MM.1S (cell line): ENCODE results near the gene NF2.
"Not testable (repeated sequence)": the region's sequence is repeated elsewhere in the genome, so short reads cannot be mapped to it uniquely, and the experiment has no call there.

Source experiments
- DNase-seq: peaks from one replicate; pipeline ENCODE4 v3.0.0-alpha.2; 2015
- H2AFZ ChIP-seq: fragments of 300-600 bp; sonication (generic); 2 replicates; pipeline ENCODE4 v1.6.0; 2016; ENCODE audit warnings: antibody characterized with exemption, low read length
- H3F3A ChIP-seq: fragments of 300-600 bp; sonication (generic); 2 replicates; pipeline ENCODE4 v1.6.1; 2016; ENCODE audit warnings: mild to moderate bottlenecking, antibody characterized with exemption, low read length, moderate library complexity, mixed read lengths; ENCODE audit not compliant: insufficient read depth
- H3K27ac ChIP-seq: fragments of 300-600 bp; sonication (generic); 2 replicates; pipeline ENCODE4 v1.5.1; 2016; ENCODE audit warnings: mild to moderate bottlenecking, low read length
- H3K27me3 ChIP-seq: fragments of 300-600 bp; sonication (generic); replicated peaks from 2 replicates; pipeline ENCODE4 v1.6.0; 2016; ENCODE audit warnings: low read length; ENCODE audit not compliant: insufficient read depth
- H3K36me3 ChIP-seq: fragments of 300-600 bp; sonication (generic); replicated peaks from 2 replicates; pipeline ENCODE4 v1.6.1; 2016; ENCODE audit warnings: mild to moderate bottlenecking, low read length, mixed read lengths; ENCODE audit not compliant: insufficient read depth
- H3K4me1 ChIP-seq: fragments of 300-600 bp; sonication (generic); 2 replicates; pipeline ENCODE4 v1.6.1; 2016; ENCODE audit warnings: low read length, mixed read lengths
- H3K4me2 ChIP-seq: fragments of 300-600 bp; sonication (generic); 2 replicates; pipeline ENCODE4 v1.6.0; 2016; ENCODE audit warnings: low read depth, low read length
- H3K4me3 ChIP-seq: fragments of 300-600 bp; sonication (generic); 2 replicates; pipeline ENCODE4 v1.5.1; 2016; ENCODE audit warnings: low read length, mixed read lengths
- H3K79me2 ChIP-seq: fragments of 300-600 bp; sonication (generic); 2 replicates; pipeline ENCODE4 v1.6.1; 2016; ENCODE audit warnings: mixed run types, low read length, mixed read lengths
- H3K9ac ChIP-seq: fragments of 300-600 bp; sonication (generic); 2 replicates; pipeline ENCODE4 v1.6.1; 2016; ENCODE audit warnings: low read length, mixed read lengths
- H3K9me2 ChIP-seq: fragments of 300-600 bp; sonication (generic); replicated peaks from 2 replicates; pipeline ENCODE4 v1.6.1; 2016; ENCODE audit warnings: mild to moderate bottlenecking, low read length, mixed read lengths; ENCODE audit not compliant: insufficient read depth
- H3K9me3 ChIP-seq: fragments of 300-600 bp; sonication (generic); replicated peaks from 2 replicates; pipeline ENCODE4 v1.6.1; 2016; ENCODE audit warnings: mild to moderate bottlenecking, low read length, mixed read lengths; ENCODE audit not compliant: insufficient read depth
- H4K20me1 ChIP-seq: fragments of 300-600 bp; sonication (generic); 2 replicates; pipeline ENCODE4 v1.6.1; 2016; ENCODE audit warnings: mild to moderate bottlenecking, low read length, moderate library complexity, mixed read lengths; ENCODE audit not compliant: insufficient read depth
- EZH2 ChIP-seq: fragments of 300-600 bp; sonication (generic); optimal IDR thresholded peaks from 2 replicates; pipeline ENCODE3; 2017; ENCODE audit warnings: low read depth, mild to moderate bottlenecking, antibody characterized with exemption, low read length, mixed read lengths
- EZH2phosphoT487 ChIP-seq: fragments of 300-600 bp; sonication (generic); IDR thresholded peaks from 2 replicates; pipeline ENCODE4 v1.6.1; 2018; ENCODE audit warnings: antibody characterized with exemption, low read length
- TF ChIP-seq, protein P1 (sequence below): fragments of 300-600 bp; sonication (generic); IDR thresholded peaks from 2 replicates; pipeline ENCODE4 v1.5.1; 2016; ENCODE audit warnings: antibody characterized with exemption, low read length, mixed read lengths

Gene NF2

DNA sequence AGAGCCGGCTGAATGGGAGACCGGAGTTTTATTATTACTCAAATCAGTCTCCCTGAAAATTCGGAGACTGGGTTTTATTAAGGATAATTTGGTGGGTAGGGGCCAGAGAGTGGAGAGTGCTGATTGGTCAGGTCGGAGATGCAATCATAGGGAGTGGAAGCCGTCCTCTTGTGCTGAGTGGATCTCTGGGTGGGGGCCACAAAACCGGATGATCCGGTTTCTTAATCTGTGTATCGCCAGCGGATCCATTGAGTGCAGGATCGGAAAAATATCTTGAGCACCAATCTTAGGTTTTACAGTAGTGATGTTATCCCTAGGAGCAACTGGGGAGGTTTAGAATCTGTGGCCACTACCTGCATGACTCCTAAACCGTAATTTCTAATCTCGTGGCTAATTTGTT lies 21.6 kb upstream of the NF2 start:
- Histone ChIP-seq H3K79me2 (peaks cover 4% of the 10 kb centered on the region; the same call in 1 of the 2 replicates), H2AFZ (no peak overlapping the region), H3K9me2 (no peaks in the 10 kb centered on the region), H3F3A (0 out of 2 replicates have a peak, but pooled peaks cover 3% of the 10 kb centered on the region), H3K27ac (no peak overlapping the region), H3K4me1 (no peaks in the 10 kb centered on the region), H3K9ac (no peak overlapping the region), H4K20me1 (no peaks in the 10 kb centered on the region), H3K4me2 (peak overlapping the region; percentile 88; the same call in 1 of the 2 replicates), H3K4me3 (no peak overlapping the region), H3K27me3 (no peaks in the 10 kb centered on the region), H3K9me3 (no peaks in the 10 kb centered on the region), H3K36me3 (no peaks in the 10 kb centered on the region)
- TF ChIP-seq EZH2 (no peak), EZH2phosphoT487 (no peak)
- TF ChIP-seq, protein P1, sequence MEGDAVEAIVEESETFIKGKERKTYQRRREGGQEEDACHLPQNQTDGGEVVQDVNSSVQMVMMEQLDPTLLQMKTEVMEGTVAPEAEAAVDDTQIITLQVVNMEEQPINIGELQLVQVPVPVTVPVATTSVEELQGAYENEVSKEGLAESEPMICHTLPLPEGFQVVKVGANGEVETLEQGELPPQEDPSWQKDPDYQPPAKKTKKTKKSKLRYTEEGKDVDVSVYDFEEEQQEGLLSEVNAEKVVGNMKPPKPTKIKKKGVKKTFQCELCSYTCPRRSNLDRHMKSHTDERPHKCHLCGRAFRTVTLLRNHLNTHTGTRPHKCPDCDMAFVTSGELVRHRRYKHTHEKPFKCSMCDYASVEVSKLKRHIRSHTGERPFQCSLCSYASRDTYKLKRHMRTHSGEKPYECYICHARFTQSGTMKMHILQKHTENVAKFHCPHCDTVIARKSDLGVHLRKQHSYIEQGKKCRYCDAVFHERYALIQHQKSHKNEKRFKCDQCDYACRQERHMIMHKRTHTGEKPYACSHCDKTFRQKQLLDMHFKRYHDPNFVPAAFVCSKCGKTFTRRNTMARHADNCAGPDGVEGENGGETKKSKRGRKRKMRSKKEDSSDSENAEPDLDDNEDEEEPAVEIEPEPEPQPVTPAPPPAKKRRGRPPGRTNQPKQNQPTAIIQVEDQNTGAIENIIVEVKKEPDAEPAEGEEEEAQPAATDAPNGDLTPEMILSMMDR = no peak
- DNase-seq = no peak

DNA sequence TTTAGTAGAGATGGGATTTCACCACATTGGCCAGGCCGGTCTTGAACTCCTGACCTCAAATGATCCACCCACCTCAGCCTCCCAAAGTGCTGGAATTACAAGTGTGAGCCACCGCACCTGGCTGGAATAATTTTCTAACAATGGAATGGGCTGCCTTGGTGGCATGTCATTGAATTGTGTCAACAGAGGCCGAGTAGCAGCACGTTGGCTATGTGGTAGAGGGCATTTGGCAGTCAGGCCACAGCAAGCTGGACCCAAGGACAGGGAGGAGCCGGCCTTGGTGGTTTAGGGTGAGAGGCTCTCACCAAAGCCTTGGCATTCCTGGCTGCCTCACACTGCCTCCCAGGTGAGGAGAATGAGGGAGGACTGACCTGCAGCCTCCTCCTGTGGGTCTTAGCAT lies 18.5 kb upstream of the NF2 start:
- 0 out of 2 replicates have a peak, but pooled peaks cover under 1% of the 10 kb centered on the region for H3F3A ChIP-seq
- no peaks in the 10 kb centered on the region for H3K9me3 ChIP-seq
- H4K20me1 ChIP-seq = no peaks in the 10 kb centered on the region
- H3K4me2 ChIP-seq = no peak overlapping the region
- no peaks in the 10 kb centered on the region for H3K27me3 ChIP-seq
- H2AFZ ChIP-seq = no peak overlapping the region
- peaks cover 4% of the 10 kb centered on the region; the same call in 1 of the 2 replicates for H3K79me2 ChIP-seq
- TF ChIP-seq EZH2 = no peak
- TF ChIP-seq EZH2phosphoT487 = no peak
- TF ChIP-seq, protein P1 = no peak
- H3K4me3 ChIP-seq = no peak overlapping the region
- no peak for DNase-seq
- no peaks in the 10 kb centered on the region for H3K9me2 ChIP-seq
- no peaks in the 10 kb centered on the region for H3K4me1 ChIP-seq
- H3K36me3 ChIP-seq = no peaks in the 10 kb centered on the region
- H3K27ac ChIP-seq = no peak overlapping the region
- H3K9ac ChIP-seq = no peak overlapping the region

DNA sequence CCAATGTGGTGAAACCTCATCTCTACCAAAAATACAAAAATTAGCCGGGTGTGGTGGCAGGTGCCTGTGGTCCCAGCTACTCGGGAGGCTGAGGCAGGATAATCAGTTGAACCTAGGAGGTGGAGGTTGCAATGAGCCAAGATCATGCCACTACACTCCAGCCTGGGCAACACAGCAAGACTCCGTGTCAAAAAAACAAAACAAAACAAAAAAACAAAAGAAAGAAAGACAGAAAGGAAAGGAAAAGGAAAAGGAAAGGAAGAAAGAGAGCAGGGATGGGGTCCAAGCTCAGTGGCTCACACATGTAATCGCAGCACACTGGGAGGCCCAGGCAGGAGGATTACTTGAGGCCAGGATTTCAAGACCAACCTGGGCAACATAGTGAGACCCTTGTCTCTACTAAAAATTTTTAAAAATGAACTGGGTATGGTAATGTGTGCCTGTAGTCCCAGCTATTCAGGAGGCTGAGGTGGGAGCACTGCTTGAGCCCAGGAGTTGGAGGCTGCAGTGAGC lies 17.2 kb upstream of the NF2 start:
- H3K4me1 ChIP-seq, H3K4me2 ChIP-seq, H3K4me3 ChIP-seq, H3K79me2 ChIP-seq, H3K27ac ChIP-seq, H3K36me3 ChIP-seq, H3K9me3 ChIP-seq, H3K27me3 ChIP-seq, H4K20me1 ChIP-seq, H2AFZ ChIP-seq, DNase-seq, H3F3A ChIP-seq, H3K9ac ChIP-seq, H3K9me2 ChIP-seq: not testable (repeated sequence)

GRCh38 chr22:29587938-29588699 lies 15.3 kb upstream of the NF2 start:
- Histone ChIP-seq H3K36me3 (no peaks in the 10 kb centered on the region), H3K9me2 (no peaks in the 10 kb centered on the region), H3K27me3 (no peaks in the 10 kb centered on the region), H4K20me1 (no peaks in the 10 kb centered on the region), H3K4me2 (no peak overlapping the region), H2AFZ (no peak overlapping the region), H3K9me3 (no peaks in the 10 kb centered on the region), H3K4me3 (no peak overlapping the region), H3K9ac (no peak overlapping the region), H3K4me1 (no peaks in the 10 kb centered on the region), H3K27ac (no peak overlapping the region), H3K79me2 (no peaks in the 10 kb centered on the region), H3F3A (no peaks in the 10 kb centered on the region)
- no peak for TF ChIP-seq EZH2phosphoT487
- TF ChIP-seq EZH2 = no peak
- TF ChIP-seq, protein P1 = no peak
- DNase-seq = no peak
